ENCODE data around the gene TMEM91.
"Not testable (repeated sequence)": the region's sequence is repeated elsewhere in the genome, so short reads cannot be mapped to it uniquely, and the experiment has no call there.

The TMEM91 gene

GRCh38 chr19:41363371-41363752 lies 13.0 kb upstream of the TMEM91 start:
- Histone ChIP-seq H3K27ac (ENCODE audit: low read depth, low read length) (peak overlapping the region; percentile 97), H3K27me3 (ENCODE audit: control insufficient read depth in 1 of 2, insufficient read depth in 2 of 2, low read length in 2 of 2) (no peaks in the 10 kb centered on the region), H3K9me3 (ENCODE audit: control insufficient read depth in 1 of 2, low read length in 2 of 2) (no peaks in the 10 kb centered on the region), H3K9ac (ENCODE audit: low read depth in 1 of 2, low read length in 2 of 2) (peak overlapping the region; percentile 78 to 89), H3K4me1 (ENCODE audit: control insufficient read depth in 1 of 2, insufficient read depth in 2 of 2, low read length in 2 of 2) (peaks cover 20% of the 10 kb centered on the region in 2 donors), H3K36me3 (ENCODE audit: control insufficient read depth in 1 of 2, insufficient read depth in 2 of 2, low read length in 2 of 2) (no peaks in the 10 kb centered on the region), H3K4me3 (ENCODE audit: low read depth in 1 of 2, low read length in 2 of 2) (peak overlapping the region; percentile 88 to 95)

GRCh38 chr19:41363753-41364523 lies 12.4 kb upstream of the TMEM91 start, which contains the start of gene B9D2:
TSS of gene B9D2 (minus strand) at chr19:41364149. CDS start at chr19:41363519, 630 bp downstream.
- peaks cover 20% of the 10 kb centered on the region in 2 donors for H3K4me1 ChIP-seq (ENCODE audit: control insufficient read depth in 1 of 2, insufficient read depth in 2 of 2, low read length in 2 of 2)
- H3K27ac ChIP-seq (ENCODE audit: low read depth, low read length): peak within 1 kb of the TSS; percentile 97
- H3K9me3 ChIP-seq (ENCODE audit: control insufficient read depth in 1 of 2, low read length in 2 of 2): no peaks in the 10 kb centered on the region
- no peaks in the 10 kb centered on the region for H3K36me3 ChIP-seq (ENCODE audit: control insufficient read depth in 1 of 2, insufficient read depth in 2 of 2, low read length in 2 of 2)
- H3K9ac ChIP-seq (ENCODE audit: low read depth in 1 of 2, low read length in 2 of 2): peak within 1 kb of the TSS; percentile 78 to 89
- peak within 1 kb of the TSS; percentile 88 to 95 for H3K4me3 ChIP-seq (ENCODE audit: low read depth in 1 of 2, low read length in 2 of 2)
- H3K27me3 ChIP-seq (ENCODE audit: control insufficient read depth in 1 of 2, insufficient read depth in 2 of 2, low read length in 2 of 2): no peaks in the 10 kb centered on the region

GRCh38 chr19:41364524-41365391 lies 11.6 kb upstream of the TMEM91 start:
- H3K9ac ChIP-seq (ENCODE audit: low read depth in 1 of 2, low read length in 2 of 2): peak overlapping the region; percentile 78 to 89
- H3K4me1 ChIP-seq (ENCODE audit: control insufficient read depth in 1 of 2, insufficient read depth in 2 of 2, low read length in 2 of 2): peaks cover 20% of the 10 kb centered on the region in 2 donors
- peak overlapping the region; percentile 97 for H3K27ac ChIP-seq (ENCODE audit: low read depth, low read length)
- H3K9me3 ChIP-seq (ENCODE audit: control insufficient read depth in 1 of 2, low read length in 2 of 2): no peaks in the 10 kb centered on the region
- no peaks in the 10 kb centered on the region for H3K27me3 ChIP-seq (ENCODE audit: control insufficient read depth in 1 of 2, insufficient read depth in 2 of 2, low read length in 2 of 2)
- H3K4me3 ChIP-seq (ENCODE audit: low read depth in 1 of 2, low read length in 2 of 2): peak overlapping the region; percentile 88 to 95
- H3K36me3 ChIP-seq (ENCODE audit: control insufficient read depth in 1 of 2, insufficient read depth in 2 of 2, low read length in 2 of 2): no peaks in the 10 kb centered on the region

GRCh38 chr19:41366089-41366488 lies 10.2 kb upstream of the TMEM91 start:
- Histone ChIP-seq H3K9me3 (ENCODE audit: control insufficient read depth in 1 of 2, low read length in 2 of 2) (no peaks in the 10 kb centered on the region), H3K9ac (ENCODE audit: low read depth in 1 of 2, low read length in 2 of 2) (no peak overlapping the region), H3K27me3 (ENCODE audit: control insufficient read depth in 1 of 2, insufficient read depth in 2 of 2, low read length in 2 of 2) (no peaks in the 10 kb centered on the region), H3K27ac (ENCODE audit: low read depth, low read length) (no peak overlapping the region), H3K36me3 (ENCODE audit: control insufficient read depth in 1 of 2, insufficient read depth in 2 of 2, low read length in 2 of 2) (no peaks in the 10 kb centered on the region), H3K4me3 (ENCODE audit: low read depth in 1 of 2, low read length in 2 of 2) (no peak overlapping the region), H3K4me1 (ENCODE audit: control insufficient read depth in 1 of 2, insufficient read depth in 2 of 2, low read length in 2 of 2) (peaks cover 20% of the 10 kb centered on the region in 2 donors)

- H3K27ac ChIP-seq (ENCODE audit: low read depth, low read length): no peak overlapping the region
- no peak overlapping the region for H3K9ac ChIP-seq (ENCODE audit: low read depth in 1 of 2, low read length in 2 of 2)
- no peak overlapping the region for H3K4me3 ChIP-seq (ENCODE audit: low read depth in 1 of 2, low read length in 2 of 2)
- H3K9me3 ChIP-seq (ENCODE audit: control insufficient read depth in 1 of 2, low read length in 2 of 2): no peaks in the 10 kb centered on the region
- no peaks in the 10 kb centered on the region for H3K27me3 ChIP-seq (ENCODE audit: control insufficient read depth in 1 of 2, insufficient read depth in 2 of 2, low read length in 2 of 2)
- peaks cover 13 to 20% of the 10 kb centered on the region in 2 donors for H3K4me1 ChIP-seq (ENCODE audit: control insufficient read depth in 1 of 2, insufficient read depth in 2 of 2, low read length in 2 of 2)
- H3K36me3 ChIP-seq (ENCODE audit: control insufficient read depth in 1 of 2, insufficient read depth in 2 of 2, low read length in 2 of 2): no peaks in the 10 kb centered on the region
These were observed 8.5 kb upstream of the TMEM91 start for GRCh38 chr19:41367848-41368301.

GRCh38 chr19:41369769-41370168 lies 6.6 kb upstream of the TMEM91 start:
- peaks cover 4 to 9% of the 10 kb centered on the region in 2 donors for H3K4me1 ChIP-seq (ENCODE audit: control insufficient read depth in 1 of 2, insufficient read depth in 2 of 2, low read length in 2 of 2)
- no peak overlapping the region for H3K27ac ChIP-seq (ENCODE audit: low read depth, low read length)
- H3K27me3 ChIP-seq (ENCODE audit: control insufficient read depth in 1 of 2, insufficient read depth in 2 of 2, low read length in 2 of 2): no peaks in the 10 kb centered on the region
- H3K9me3 ChIP-seq (ENCODE audit: control insufficient read depth in 1 of 2, low read length in 2 of 2): no peaks in the 10 kb centered on the region
- no peak overlapping the region for H3K4me3 ChIP-seq (ENCODE audit: low read depth in 1 of 2, low read length in 2 of 2)
- H3K36me3 ChIP-seq (ENCODE audit: control insufficient read depth in 1 of 2, insufficient read depth in 2 of 2, low read length in 2 of 2): no peaks in the 10 kb centered on the region
- H3K9ac ChIP-seq (ENCODE audit: low read depth in 1 of 2, low read length in 2 of 2): no peak overlapping the region

GRCh38 chr19:41371119-41371518 lies 5.2 kb upstream of the TMEM91 start:
- H3K27ac ChIP-seq (ENCODE audit: low read depth, low read length); H3K27me3 ChIP-seq (ENCODE audit: control insufficient read depth in 1 of 2, insufficient read depth in 2 of 2, low read length in 2 of 2); H3K9me3 ChIP-seq (ENCODE audit: control insufficient read depth in 1 of 2, low read length in 2 of 2); H3K9ac ChIP-seq (ENCODE audit: low read depth in 1 of 2, low read length in 2 of 2); H3K4me1 ChIP-seq (ENCODE audit: control insufficient read depth in 1 of 2, insufficient read depth in 2 of 2, low read length in 2 of 2); H3K36me3 ChIP-seq (ENCODE audit: control insufficient read depth in 1 of 2, insufficient read depth in 2 of 2, low read length in 2 of 2); H3K4me3 ChIP-seq (ENCODE audit: low read depth in 1 of 2, low read length in 2 of 2): not testable (repeated sequence)

- H3K27me3 ChIP-seq (ENCODE audit: control insufficient read depth in 1 of 2, insufficient read depth in 2 of 2, low read length in 2 of 2): no peaks in the 10 kb centered on the region
- H3K4me1 ChIP-seq (ENCODE audit: control insufficient read depth in 1 of 2, insufficient read depth in 2 of 2, low read length in 2 of 2): peaks cover 5 to 10% of the 10 kb centered on the region in 2 donors
- H3K36me3 ChIP-seq (ENCODE audit: control insufficient read depth in 1 of 2, insufficient read depth in 2 of 2, low read length in 2 of 2): no peaks in the 10 kb centered on the region
- H3K4me3 ChIP-seq (ENCODE audit: low read depth in 1 of 2, low read length in 2 of 2): no peak overlapping the region
- H3K9me3 ChIP-seq (ENCODE audit: control insufficient read depth in 1 of 2, low read length in 2 of 2): no peaks in the 10 kb centered on the region
- no peak overlapping the region for H3K9ac ChIP-seq (ENCODE audit: low read depth in 1 of 2, low read length in 2 of 2)
- H3K27ac ChIP-seq (ENCODE audit: low read depth, low read length): no peak overlapping the region
These were observed 4.8 kb upstream of the TMEM91 start for GRCh38 chr19:41371541-41371940.

GRCh38 chr19:41372501-41372900 lies 3.8 kb upstream of the TMEM91 start:
- no peak overlapping the region for H3K9ac ChIP-seq (ENCODE audit: low read depth in 1 of 2, low read length in 2 of 2)
- H3K27ac ChIP-seq (ENCODE audit: low read depth, low read length): no peak overlapping the region
- H3K4me1 ChIP-seq (ENCODE audit: control insufficient read depth in 1 of 2, insufficient read depth in 2 of 2, low read length in 2 of 2): peaks cover 5 to 15% of the 10 kb centered on the region in 2 donors

GRCh38 chr19:41373993-41374392 lies 2.3 kb upstream of the TMEM91 start:
- peaks cover 5 to 9% of the 10 kb centered on the region in 2 donors for H3K4me1 ChIP-seq (ENCODE audit: control insufficient read depth in 1 of 2, insufficient read depth in 2 of 2, low read length in 2 of 2)
- no peak overlapping the region for H3K27ac ChIP-seq (ENCODE audit: low read depth, low read length)
- no peaks in the 10 kb centered on the region for H3K36me3 ChIP-seq (ENCODE audit: control insufficient read depth in 1 of 2, insufficient read depth in 2 of 2, low read length in 2 of 2)
- no peaks in the 10 kb centered on the region for H3K9me3 ChIP-seq (ENCODE audit: control insufficient read depth in 1 of 2, low read length in 2 of 2)
- no peak overlapping the region for H3K9ac ChIP-seq (ENCODE audit: low read depth in 1 of 2, low read length in 2 of 2)
- no peaks in the 10 kb centered on the region for H3K27me3 ChIP-seq (ENCODE audit: control insufficient read depth in 1 of 2, insufficient read depth in 2 of 2, low read length in 2 of 2)
- H3K4me3 ChIP-seq (ENCODE audit: low read depth in 1 of 2, low read length in 2 of 2): no peak overlapping the region

More at GRCh38 chr19:41372501-41372900, 3.8 kb upstream of the TMEM91 start:
- Histone ChIP-seq H3K27me3 (ENCODE audit: control insufficient read depth in 1 of 2, insufficient read depth in 2 of 2, low read length in 2 of 2) (no peaks in the 10 kb centered on the region), H3K4me3 (ENCODE audit: low read depth in 1 of 2, low read length in 2 of 2) (no peak overlapping the region), H3K9me3 (ENCODE audit: control insufficient read depth in 1 of 2, low read length in 2 of 2) (no peaks in the 10 kb centered on the region), H3K36me3 (ENCODE audit: control insufficient read depth in 1 of 2, insufficient read depth in 2 of 2, low read length in 2 of 2) (no peaks in the 10 kb centered on the region)
